ENCODE data around the gene HACD2.

Gene HACD2

GRCh38 chr3:123528130-123528529 lies 56.7 kb downstream of the HACD2 start:
- in situ Hi-C loops (cut with MboI; ENCODE audit: low sequenced_read_pairs): no loop called here

- in situ Hi-C loops (cut with MboI; ENCODE audit: low sequenced_read_pairs): no loop called here
Measured at GRCh38 chr3:123527046-123527445, 57.8 kb downstream of the HACD2 start.

- in situ Hi-C loops (cut with MboI; ENCODE audit: low sequenced_read_pairs): no loop called here
Measured at GRCh38 chr3:123526474-123526873, 58.4 kb downstream of the HACD2 start.

- in situ Hi-C loops (cut with MboI; ENCODE audit: low sequenced_read_pairs): no loop called here
Measured at GRCh38 chr3:123525433-123525832, 59.4 kb downstream of the HACD2 start.

GRCh38 chr3:123524981-123525380 lies 59.9 kb downstream of the HACD2 start:
- in situ Hi-C loops (cut with MboI; ENCODE audit: low sequenced_read_pairs): no loop called here

GRCh38 chr3:123523023-123523412 lies 61.8 kb downstream of the HACD2 start:
- in situ Hi-C loops (cut with MboI; ENCODE audit: low sequenced_read_pairs): no loop called here

- in situ Hi-C loops (cut with MboI; ENCODE audit: low sequenced_read_pairs): no loop called here
Measured at GRCh38 chr3:123522320-123523022, 62.4 kb downstream of the HACD2 start.

- in situ Hi-C loops (cut with MboI; ENCODE audit: low sequenced_read_pairs): no loop called here
Measured at GRCh38 chr3:123521179-123521969, 63.5 kb downstream of the HACD2 start.

- in situ Hi-C loops (cut with MboI; ENCODE audit: low sequenced_read_pairs): no loop called here
Measured at GRCh38 chr3:123520656-123521055, 64.2 kb downstream of the HACD2 start.

GRCh38 chr3:123518892-123519485 lies 65.9 kb downstream of the HACD2 start:
- in situ Hi-C loops (cut with MboI; ENCODE audit: low sequenced_read_pairs): no loop called here

- in situ Hi-C loops (cut with MboI; ENCODE audit: low sequenced_read_pairs): no loop called here
Measured at GRCh38 chr3:123511726-123512125, 73.1 kb downstream of the HACD2 start.

- in situ Hi-C loops (cut with MboI; ENCODE audit: low sequenced_read_pairs): no loop called here
Measured at GRCh38 chr3:123511084-123511483, 73.8 kb downstream of the HACD2 start.

- in situ Hi-C loops (cut with MboI; ENCODE audit: low sequenced_read_pairs): no loop called here
Measured at GRCh38 chr3:123508178-123508577, 76.7 kb downstream of the HACD2 start.

- in situ Hi-C loops (cut with MboI; ENCODE audit: low sequenced_read_pairs): no loop called here
Measured at GRCh38 chr3:123505820-123506219, 79.0 kb downstream of the HACD2 start.

GRCh38 chr3:123503203-123503602 lies 81.7 kb downstream of the HACD2 start:
- in situ Hi-C loops (cut with MboI; ENCODE audit: low sequenced_read_pairs): no loop called here

- in situ Hi-C loops (cut with MboI; ENCODE audit: low sequenced_read_pairs): no loop called here
Measured at GRCh38 chr3:123499322-123499721, 85.5 kb downstream of the HACD2 start.

GRCh38 chr3:123498761-123499160 lies 86.1 kb downstream of the HACD2 start:
- in situ Hi-C loops (cut with MboI; ENCODE audit: low sequenced_read_pairs): no loop called here

- in situ Hi-C loops (cut with MboI; ENCODE audit: low sequenced_read_pairs): no loop called here
Measured at GRCh38 chr3:123493912-123494311, 90.9 kb downstream of the HACD2 start.

- in situ Hi-C loops (cut with MboI; ENCODE audit: low sequenced_read_pairs): no loop called here
Measured at GRCh38 chr3:123491966-123492587, 92.8 kb downstream of the HACD2 start.

- in situ Hi-C loops (cut with MboI; ENCODE audit: low sequenced_read_pairs): no loop called here
Measured at GRCh38 chr3:123489400-123490004, 95.4 kb downstream of the HACD2 start.
